Right renal cortex interstitium (tissue), 3 donors: Measurements from ENCODE around the gene CDK5R1. TPM values are rescaled to one million over a fixed set of nuclear protein-coding genes. Genes with fewer than 3 reads are reported as not detected.

ENCODE experiments used
- DNase-seq, 3 donors: peaks; one replicate each; pipeline ENCODE4 v3.0.0-alpha.2; 2013; ENCODE audit warnings: low read depth in 3 of 3, low spot score in 2 of 3
- polyA plus RNA-seq, 3 donors: library from polyadenylated mRNA; unstranded; fragments of 120-200 nt; gene quantifications; one replicate each; pipeline ENCODE4 v1.2.1, GENCODE V29; 2013; ENCODE audit not compliant: insufficient read length in 3 of 3

The CDK5R1 gene
- polyA plus RNA-seq, 3 donors: 3.8 to 4.6 (median 4.3) TPM

DNA sequence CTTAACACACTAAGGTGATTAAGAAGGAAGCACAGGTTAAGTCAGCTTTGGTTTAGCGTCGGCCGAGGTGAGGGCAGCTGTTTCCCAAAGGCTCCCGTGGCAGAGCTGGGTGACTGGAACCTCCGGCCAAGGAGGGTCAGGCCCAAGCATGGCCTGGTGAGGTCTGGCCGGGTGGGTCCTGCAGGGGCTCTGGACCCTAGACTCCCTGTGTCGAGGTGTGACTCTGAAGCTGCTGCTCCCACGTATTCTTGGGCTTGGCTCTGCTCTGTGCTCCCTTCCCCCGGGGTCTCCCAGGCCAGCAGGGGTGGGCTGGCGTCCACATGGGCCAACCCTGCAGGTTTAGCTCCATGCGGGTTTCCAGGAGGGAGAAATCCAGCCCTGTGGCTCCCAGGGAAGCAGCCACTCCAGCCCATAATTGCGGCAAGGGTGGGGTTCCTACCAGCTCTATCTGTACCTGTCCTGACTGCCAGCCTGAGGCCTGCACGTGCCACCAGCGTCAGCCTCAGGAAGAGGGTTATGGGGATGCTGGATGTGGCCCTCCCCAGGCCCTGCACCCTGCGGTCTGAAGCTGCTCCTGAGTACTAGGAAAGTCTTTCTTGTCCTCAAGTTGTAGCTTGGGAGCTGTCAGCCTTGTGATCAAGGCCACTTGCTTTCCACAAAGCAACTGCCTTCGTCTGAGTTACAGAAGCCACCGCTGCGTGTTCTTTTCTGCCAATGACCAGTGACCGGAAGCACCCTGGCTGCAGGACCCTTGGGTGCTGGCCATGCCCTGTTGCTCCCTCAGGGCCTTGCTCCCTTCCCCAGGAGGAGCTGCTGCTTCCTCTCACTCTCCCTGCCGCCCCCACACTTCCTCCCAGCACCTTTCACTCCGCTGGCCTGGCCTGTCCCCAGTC lies 4.8 kb downstream of the CDK5R1 start:
- DNase-seq: no peak

DNA sequence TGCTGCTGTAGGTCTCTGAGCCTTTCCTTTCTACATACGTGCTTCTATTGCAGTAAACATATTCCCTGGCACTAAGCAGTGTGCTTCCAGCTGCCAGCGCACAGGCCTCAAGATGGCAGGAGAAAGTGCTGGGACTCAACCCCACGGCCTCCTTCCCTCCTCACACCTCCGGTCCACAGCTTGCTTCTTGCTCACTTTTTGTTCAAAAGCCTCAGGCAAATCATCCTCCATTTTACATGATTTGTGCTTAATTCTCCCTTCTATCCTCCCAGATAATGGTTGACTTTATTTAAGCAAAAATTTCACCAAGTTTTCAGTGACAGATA lies 5.4 kb downstream of the CDK5R1 start:
- DNase-seq: no peak

DNA sequence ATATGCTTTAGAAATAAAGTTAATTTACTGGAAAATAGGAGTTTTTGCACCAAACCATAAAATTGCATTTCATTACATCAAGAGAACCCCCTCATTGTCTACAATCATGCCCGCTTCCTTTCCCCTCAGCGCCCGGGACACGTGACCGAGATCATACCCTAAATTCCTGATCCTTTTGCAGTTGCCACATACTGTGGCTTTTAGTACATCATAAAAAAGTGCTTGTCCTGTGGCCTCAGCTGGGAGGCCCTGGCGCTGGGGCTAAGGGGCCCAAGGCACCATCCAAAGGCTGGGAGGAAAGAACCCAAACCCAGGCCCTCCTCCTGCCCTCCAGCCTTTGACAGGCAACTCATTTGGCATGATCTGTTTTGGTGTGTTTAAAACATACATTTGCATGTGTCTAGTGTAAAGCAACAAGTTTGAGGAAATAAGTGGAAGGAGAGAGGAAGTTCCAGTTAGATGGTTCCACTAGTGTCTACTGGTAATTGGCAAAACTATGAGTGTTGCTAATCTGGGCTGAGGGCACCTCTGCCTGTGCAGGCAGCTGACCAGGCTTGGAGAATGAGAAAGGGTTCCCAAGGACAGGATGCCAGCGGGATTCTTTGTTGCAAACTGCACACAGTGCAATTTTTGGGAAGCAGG lies 6.0 kb downstream of the CDK5R1 start:
- DNase-seq: no peak

DNA sequence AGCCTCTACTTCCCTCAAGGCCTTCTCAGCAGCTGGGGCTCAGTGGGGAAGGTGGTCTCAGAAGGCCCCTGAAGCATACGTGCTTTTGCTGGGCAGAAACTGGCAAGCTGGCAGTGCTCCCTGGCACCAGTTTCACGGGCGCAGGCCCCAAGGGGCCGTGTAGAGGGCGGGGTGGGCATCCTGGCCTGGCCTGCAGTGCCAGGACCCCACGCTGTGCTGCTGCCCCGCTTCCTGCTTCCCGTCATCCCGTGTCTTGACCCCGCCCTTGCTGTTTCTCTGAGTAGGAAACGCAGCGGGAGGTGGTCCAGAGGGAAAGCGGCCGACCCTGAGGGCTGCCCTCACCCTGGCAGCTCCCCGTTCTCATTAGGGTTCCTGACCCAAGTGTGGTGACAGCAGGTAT lies 6.8 kb downstream of the CDK5R1 start:
- no peak for DNase-seq

DNA sequence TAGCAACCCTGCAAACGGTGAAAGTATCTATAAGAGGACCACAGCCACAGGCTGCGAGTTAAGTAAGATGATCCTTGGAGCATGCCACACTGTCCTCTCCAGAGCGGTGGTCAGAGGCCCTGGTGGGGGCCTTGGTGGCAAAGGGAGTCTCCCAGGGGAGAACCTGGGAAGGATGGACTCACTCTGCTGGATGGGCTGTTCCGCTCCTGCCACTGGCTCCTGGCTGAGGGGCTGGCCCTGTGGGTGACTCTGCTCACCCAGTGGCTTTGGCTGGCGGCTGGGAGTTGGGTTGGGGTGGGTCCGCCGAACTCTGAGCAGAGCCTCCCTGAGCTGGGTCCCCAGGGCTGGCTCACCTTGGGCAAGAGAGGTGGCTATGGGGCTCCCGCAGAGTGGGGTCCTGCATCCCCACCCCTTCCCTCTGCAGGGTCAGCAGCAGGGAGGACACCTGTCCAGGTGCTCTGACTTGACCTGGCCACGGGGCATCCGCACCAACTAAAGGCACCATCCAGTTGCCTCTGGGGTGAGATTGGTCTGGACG lies 7.3 kb downstream of the CDK5R1 start:
- DNase-seq: no peak

DNA sequence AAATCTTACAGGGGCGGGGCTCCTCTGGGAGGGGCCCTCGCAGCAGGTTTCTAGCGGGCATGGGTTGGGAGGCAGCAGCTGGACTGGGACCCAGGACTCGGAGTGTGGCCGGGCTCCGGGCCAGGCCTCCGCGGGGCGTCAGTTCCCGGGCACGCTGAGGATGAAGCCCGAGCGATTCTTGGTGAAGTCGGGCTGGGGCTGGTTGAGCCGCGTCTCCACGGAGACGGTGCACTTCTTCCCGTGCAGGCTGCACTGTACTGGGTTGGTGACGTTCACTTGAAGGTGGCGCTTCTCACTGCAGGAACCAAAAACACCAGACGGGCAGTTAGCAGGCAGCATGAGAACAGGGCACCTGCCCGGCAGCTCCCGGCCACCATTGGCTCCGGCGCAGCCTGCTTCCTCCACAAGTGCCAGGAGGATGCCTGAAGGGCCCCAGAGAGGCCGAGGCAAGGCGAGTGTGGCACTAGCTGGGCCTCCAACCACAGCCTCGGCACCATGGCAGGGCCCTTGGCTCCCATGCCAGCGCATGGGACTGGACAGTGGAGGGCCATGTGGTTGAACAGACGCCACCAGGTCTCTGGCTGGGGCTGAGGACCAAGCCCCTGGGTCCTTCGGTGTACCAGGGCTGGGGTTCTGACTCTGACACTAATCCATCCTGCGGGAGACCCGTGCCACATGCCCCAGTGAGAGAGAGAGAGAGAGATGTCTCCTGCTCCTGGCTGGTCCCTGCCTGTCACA lies 8.0 kb downstream of the CDK5R1 start:
- no peak for DNase-seq

DNA sequence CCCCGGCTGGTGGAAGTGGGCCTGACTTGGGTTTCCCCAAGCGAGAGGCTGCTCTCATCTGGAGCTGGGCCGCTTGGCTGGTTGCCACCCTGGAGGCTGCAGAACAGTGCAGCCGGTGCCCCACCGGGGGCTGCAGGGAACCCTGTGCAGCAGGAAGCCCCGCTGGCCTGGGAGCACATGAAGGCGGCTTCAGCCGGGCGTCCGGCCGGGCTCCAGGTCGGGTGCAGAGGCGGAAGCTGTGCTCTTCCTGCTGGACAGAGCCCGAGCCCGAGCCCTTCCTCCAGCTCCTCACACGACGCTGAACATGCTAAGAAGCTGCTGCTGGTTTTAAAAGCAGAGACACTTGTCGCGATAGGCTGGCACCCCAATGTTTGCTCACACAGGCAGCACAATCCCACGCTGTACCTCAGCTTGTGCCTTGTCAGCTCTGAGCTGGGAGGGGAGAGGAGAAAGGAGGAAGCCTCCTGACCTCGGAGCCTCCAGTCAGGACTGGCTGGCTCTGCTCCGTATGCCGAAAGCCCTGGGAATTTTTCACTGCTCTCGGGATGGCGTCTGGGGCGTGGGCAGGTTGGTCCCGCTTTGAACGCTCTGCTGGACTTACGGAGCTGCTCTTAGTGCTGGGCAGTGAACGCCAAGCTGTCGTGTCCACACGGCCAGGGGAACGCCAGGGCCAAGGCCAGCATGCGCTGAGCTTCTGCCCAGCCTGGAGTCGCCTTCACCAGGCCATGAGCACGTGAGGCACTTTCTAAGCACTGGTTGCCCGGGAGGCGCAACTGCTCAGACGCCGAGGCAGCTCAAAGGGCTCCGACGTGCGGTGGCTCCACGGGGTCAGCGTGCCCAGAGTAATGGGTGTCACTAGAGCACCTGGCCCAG lies 8.8 kb downstream of the CDK5R1 start:
- DNase-seq: no peak

DNA sequence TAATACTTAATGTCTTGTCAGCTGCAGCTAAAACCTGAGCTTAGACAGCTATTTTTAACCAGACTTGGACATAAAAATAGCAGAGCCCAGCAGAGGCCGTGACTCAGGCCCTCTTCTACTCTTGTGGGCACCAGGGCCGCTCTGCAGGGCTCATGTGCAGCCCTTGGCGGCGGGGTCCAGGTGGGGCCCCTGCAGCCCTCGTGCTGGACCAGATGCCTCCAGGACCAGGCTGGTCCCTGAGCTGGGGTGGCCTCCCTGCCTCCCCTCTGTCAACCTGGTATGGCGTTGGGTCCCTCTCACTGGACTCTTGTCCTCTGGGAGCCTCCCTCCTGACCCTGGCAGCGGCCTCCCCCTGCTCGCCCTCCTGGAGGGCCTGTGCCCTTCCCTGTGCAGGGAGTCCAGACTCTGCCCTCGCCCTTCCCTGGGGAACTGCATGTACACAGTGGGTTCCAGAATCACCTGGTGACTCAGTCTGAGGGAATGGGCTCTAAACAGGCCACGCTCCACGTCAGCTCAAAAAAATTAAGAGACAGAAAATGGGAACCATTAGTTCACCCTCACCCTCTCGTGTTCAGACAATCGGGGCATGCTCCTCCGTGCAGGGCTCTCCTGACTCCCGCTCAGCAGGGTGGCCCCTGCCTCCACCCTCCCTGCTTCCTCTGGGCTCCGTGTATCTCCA lies 9.7 kb downstream of the CDK5R1 start:
- DNase-seq: no peak

DNA sequence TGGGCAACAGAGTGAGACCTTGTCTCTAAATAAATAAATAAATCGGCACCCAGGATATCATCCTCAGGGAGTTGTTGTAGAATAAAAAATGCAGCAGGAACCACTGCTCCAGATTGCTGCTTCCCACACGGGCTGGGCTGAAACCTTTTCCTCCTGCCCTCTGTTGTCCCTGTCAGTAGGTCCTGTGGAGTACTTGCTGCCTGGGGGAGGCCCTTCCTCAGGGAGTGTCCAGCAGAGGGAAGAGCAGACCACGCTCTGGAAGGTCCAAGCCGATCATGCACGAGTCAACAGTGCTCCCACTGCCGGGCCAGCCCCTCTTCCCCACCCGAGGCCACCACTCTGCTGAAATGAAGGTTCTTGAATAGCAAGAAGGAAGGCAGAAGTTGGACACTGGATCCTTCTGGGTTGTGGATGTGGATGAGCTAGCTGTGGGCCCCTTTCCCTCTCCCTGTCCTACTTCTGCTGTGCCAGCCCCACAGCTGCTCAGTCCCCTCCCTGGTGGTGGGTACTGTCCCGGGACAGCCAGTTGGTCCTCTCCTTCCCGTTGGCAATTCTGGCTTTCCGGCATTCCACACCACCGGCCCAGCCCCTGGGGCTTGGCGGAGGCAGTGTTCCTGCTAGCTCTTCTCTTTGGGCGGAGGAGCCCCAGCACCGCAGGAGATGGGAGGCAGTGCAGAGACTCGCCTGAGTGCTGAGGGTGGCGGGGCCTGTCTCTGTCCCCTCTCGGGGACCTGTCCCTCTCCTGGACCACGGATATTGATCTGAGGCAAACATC lies 10.8 kb downstream of the CDK5R1 start:
- no peak for DNase-seq

DNA sequence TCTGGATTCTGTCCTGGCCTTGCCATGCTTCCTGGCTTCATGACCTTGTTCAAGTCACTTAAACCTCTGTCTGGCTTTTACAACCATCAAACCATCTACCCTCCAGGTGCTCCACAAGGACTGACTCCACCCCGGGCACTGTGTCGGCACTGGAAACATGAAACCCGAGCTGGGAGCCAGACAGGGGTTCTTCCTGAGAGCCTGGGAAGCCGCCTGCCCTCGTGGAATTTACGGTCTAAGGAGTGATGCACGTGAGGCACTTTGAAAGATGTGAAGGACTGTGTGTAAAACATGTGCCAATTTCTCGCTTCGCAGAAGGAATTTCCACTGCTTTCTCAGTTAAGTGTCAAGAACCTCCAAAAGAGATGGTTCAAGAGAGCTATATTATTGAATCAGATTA lies 11.6 kb downstream of the CDK5R1 start:
- DNase-seq: no peak

DNA sequence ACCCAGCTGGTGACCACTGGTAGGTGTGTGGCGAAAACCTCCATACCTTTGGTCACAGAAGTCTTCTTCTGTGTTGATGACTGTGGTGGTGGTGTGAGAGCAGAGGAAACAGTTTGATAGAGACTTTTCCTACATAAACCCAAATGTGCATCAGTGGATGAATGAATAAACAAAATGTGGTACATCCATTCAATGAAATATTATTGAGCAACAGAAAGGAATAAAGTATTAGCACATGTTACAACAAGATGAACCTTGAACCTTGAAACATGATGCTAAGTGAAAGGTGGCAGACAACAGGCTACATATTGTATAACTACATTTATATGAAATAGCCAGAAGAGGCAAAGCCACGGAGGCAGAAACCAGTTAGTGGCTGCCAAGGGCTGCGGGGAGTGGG lies 15.2 kb downstream of the CDK5R1 start:
- no peak for DNase-seq

DNA sequence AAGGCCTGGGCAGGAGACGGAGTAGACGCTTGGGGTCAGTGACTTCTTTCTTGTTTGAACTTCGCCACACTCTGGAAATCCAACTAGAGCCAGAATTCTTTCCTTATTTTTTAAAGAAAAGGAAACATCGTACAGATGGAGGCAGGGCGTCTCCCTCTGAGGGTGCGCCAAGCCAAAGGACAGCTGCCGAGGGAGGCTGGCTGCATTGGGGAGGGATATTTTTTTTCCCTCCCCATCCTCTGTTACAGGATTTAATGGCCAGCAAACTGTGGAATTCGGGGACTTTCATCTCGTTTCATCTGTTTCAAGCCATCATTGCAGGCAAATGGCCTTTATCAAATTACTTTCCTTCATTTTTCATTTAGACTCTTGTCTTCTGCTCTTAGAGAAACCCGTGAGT lies 15.9 kb downstream of the CDK5R1 start:
- no peak for DNase-seq

DNA sequence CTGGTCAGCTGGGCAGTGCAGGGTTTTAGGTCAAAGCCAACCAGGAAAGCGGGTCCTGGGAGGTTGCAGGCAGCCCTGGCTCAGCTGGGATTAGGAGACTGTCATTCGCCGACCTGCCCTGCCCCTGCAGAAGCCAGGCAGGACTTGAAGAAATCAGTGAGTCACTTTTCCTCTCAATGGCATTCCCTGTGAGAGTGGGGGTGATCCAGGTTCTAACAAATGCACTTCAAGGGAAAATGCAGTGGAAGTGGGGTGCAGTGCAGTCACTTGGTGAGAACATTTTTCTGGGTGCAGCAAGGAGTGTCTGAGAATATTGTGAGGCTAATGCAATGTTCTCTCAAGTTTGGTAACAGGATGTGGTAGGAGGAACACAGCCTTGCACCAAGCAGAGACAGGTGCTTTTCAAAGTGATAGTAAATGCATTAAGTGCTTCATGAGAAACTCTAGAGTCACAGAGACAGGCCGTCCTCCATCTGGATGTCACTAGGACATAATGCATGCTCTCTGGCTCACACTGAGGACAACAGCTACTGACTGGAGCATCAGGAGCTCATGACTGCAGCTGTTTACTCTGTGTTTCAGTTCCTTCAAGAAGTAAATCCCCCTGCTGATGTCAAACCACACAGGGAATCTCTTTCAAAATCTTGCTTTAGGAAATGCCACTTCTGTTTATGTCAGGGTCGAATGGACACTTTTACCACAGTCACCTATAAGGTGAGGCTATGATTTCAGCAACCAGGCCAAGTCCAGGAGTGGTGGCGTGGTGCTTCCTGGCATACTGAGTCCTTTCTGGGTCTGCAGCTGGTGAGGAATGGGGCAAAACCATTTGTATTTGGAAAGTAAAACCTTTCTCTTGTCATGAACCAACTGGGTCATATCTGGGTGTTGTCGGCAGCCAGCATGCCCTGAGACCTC lies 16.7 kb downstream of the CDK5R1 start:
- DNase-seq: no peak

DNA sequence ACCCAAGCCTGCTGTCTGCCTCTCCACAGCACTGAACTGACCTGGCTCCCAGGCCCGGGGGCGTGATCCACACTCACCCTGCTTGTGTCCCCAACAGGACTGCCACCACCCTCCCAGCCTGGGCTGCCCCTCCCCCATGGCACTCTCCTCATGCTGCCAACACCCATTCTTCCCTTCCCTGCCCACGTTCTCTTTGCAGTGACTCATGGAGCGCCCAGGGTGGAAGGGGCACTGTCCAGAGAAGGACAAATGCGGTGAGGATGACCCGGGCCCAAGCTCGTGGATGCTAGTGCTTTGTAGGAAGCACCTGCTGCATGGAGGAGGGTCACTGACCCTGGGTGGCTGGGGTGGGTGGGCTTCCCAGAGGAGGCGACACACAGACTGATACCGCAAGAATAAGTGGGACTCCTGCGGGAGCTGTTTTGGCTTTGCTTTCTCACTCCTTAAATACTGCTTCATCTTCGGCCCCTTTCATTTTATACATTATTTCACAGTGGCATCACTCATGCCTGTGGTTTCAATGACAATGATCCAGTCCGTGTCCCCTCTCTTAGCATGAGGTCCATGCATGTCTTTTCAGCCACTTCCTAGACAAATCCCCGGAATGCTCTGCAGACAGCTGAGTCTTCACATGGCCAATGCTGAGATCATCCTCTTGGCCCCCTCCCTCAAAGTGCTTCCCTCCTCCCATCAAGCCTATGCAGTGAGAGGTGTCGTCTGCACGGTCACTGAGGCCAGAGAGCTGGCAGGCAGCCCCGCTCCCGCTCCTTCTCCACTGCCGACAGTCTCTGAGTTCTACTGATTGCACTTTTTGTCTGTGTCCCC lies 17.6 kb downstream of the CDK5R1 start:
- no peak for DNase-seq

DNA sequence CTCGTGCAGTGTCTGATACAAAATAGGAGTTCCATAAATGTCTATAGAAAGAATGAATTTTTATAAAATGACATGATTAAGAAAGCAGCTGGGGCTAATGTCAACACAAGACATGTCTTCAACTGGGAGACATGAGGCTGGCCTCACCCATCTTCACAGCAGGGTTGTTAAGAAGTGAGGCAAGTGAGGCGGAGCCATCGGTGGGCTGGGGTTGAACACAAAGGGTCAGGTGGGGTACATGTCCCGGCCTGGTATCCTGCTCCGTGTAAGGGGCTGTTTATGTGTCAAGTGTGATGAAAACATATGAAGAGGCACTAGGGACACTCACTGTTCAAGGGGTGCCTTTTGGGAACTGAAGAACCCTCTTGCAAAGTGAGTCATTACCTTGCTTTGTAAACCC lies 22.1 kb downstream of the CDK5R1 start:
- DNase-seq: no peak

DNA sequence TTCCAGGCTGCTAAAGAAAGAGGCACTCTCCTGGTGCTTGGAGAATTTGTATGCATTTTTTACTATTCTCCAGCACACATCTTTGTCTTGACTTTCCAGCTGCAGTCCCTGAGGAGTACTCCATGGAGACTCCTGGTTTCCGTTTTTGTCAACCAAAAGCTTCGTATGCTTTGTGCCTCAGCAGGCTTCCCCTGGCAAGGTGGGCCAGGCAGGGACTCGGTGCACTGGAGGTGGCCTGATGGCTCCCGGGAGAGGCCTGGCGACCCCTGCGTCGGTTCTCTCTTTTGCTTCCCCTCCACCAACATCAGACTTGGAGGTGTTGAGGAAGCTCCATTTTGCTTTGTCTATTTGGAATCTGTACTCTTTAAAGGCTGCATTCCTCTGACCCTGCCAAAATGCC lies 23.7 kb downstream of the CDK5R1 start:
- no peak for DNase-seq

DNA sequence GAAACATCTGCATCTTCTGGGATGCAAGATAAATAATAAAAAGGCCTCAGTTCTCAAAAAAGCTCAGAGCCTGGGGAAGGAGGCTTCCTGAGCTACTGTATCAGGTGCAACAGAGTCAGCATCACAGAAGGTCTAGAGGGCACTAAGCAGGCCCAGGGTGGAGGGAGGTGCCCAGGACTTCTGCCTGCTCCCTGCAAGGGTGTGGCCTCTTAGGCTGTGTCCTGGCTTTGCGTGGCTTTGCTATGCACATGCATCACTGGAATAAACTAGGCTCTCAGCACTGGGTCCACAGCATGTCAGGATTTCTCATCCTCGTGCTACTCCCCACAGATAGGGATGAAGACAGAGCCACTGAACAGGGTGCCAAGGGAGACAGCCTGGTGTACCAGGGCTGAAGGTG lies 25.5 kb downstream of the CDK5R1 start:
- DNase-seq: no peak
